Cerebellar cortex (tissue), 1 donor: Measurements from ENCODE around the gene KPNA6.
"Not testable (repeated sequence)": the region's sequence is repeated elsewhere in the genome, so short reads cannot be mapped to it uniquely, and the experiment has no call there.

Experiments used
- DNase-seq: peaks from one replicate; pipeline ENCODE4 v3.0.0-alpha.2; 2015; ENCODE audit warnings: low spot score

KPNA6 gene

GRCh38 chr1:32142446-32143301 is 34.8 kb downstream of the KPNA6 start:
- DNase-seq, result peak; percentile 28

- not testable (repeated sequence) for DNase-seq
Measured at GRCh38 chr1:32143302-32143695, 35.4 kb downstream of the KPNA6 start.

- DNase-seq, result no peak
Measured at GRCh38 chr1:32144033-32144432, 36.2 kb downstream of the KPNA6 start.

GRCh38 chr1:32147799-32148198 is 39.9 kb downstream of the KPNA6 start:
- DNase-seq, result not testable (repeated sequence)

GRCh38 chr1:32150847-32151246 is 43.0 kb downstream of the KPNA6 start:
- DNase-seq, result no peak

- DNase-seq, result peak; percentile 30
Measured at GRCh38 chr1:32151319-32151787, 43.5 kb downstream of the KPNA6 start.

GRCh38 chr1:32159189-32159588 is 51.3 kb downstream of the KPNA6 start:
- no peak for DNase-seq

GRCh38 chr1:32163405-32163804 is 55.5 kb downstream of the KPNA6 start:
- DNase-seq, result no peak

- not testable (repeated sequence) for DNase-seq
Measured at GRCh38 chr1:32165633-32166032, 57.8 kb downstream of the KPNA6 start.

GRCh38 chr1:32170991-32171390 is 63.1 kb downstream of the KPNA6 start:
- DNase-seq, result no peak

- no peak for DNase-seq
Measured at GRCh38 chr1:32172621-32173245, 64.9 kb downstream of the KPNA6 start.

GRCh38 chr1:32178380-32179192 is 70.7 kb downstream of the KPNA6 start:
- DNase-seq, result no peak

GRCh38 chr1:32179193-32179442 is 71.3 kb downstream of the KPNA6 start:
- DNase-seq, result no peak

- peak; percentile 91 for DNase-seq
Measured at GRCh38 chr1:32179443-32180185, 71.8 kb downstream of the KPNA6 start, which contains the start of gene TXLNA. Gene TXLNA, plus strand, starts transcription at chr1:32179675. Its CDS starts 671 bp downstream, at chr1:32180346.

- DNase-seq, result peak; percentile 30
Measured at GRCh38 chr1:32180186-32181060, 72.6 kb downstream of the KPNA6 start.

- no peak for DNase-seq
Measured at GRCh38 chr1:32181065-32181464, 73.2 kb downstream of the KPNA6 start.

- DNase-seq, result no peak
Measured at GRCh38 chr1:32181563-32181962, 73.7 kb downstream of the KPNA6 start.

- DNase-seq, result no peak
Measured at GRCh38 chr1:32182060-32182459, 74.2 kb downstream of the KPNA6 start.

GRCh38 chr1:32184650-32185049 is 76.8 kb downstream of the KPNA6 start:
- no peak for DNase-seq

- no peak for DNase-seq
Measured at GRCh38 chr1:32186077-32186476, 78.2 kb downstream of the KPNA6 start.

GRCh38 chr1:32186491-32186890 is 78.6 kb downstream of the KPNA6 start:
- DNase-seq, result no peak
